H1 (cell line): Measurements from ENCODE around the gene UBE4B. TPM values are rescaled to one million over a fixed set of nuclear protein-coding genes. Genes with fewer than 3 reads are reported as not detected.

ENCODE experiments used
- CTCF ChIA-PET: fragments of 300-600 bp; sonication (Branson Sonifier 250); formaldehyde crosslinking; loops from one replicate; lab custom pipeline; 2021; ENCODE audit not compliant: partially characterized antibody; lab: Charles Lee
- POLR2A ChIA-PET: fragments of 300-600 bp; sonication (Branson Sonifier 250); formaldehyde crosslinking; loops from one replicate; lab custom pipeline; 2021; ENCODE audit warnings: inconsistent platforms; ENCODE audit not compliant: partially characterized antibody; lab: Charles Lee
- DNase-seq, 2 experiments: peaks; one replicate each; pipeline versions ENCODE4 v3.0.0 to v3.0.0-alpha.2; 2010 to 2022; ENCODE audit warnings: low spot score in 2 of 2, low read depth in 1 of 2, mixed read lengths in 1 of 2
- FAIRE-seq: peaks from 2 replicates; lab custom pipeline; 2011; peaks lifted over from hg19 to GRCh38; lab: Jason Lieb, UNC
- H2AFZ ChIP-seq: 2 replicates; pipeline ENCODE4 v1.8.1; 2012; ENCODE audit warnings: low read length, inconsistent platforms
- H2AK5ac ChIP-seq: 2 replicates; pipeline ENCODE4 v1.6.1; 2013; ENCODE audit warnings: low read depth, low read length
- H2BK120ac ChIP-seq: replicated peaks from 2 replicates; pipeline ENCODE3; 2013; ENCODE audit warnings: low read depth, low read length, inconsistent platforms
- H2BK12ac ChIP-seq: 2 replicates; pipeline ENCODE4 v1.6.1; 2013; ENCODE audit warnings: low read depth, low read length
- H2BK15ac ChIP-seq: 2 replicates; pipeline ENCODE4 v1.6.1; 2013; ENCODE audit warnings: low read length
- H2BK20ac ChIP-seq: 2 replicates; pipeline ENCODE4 v1.6.1; 2013; ENCODE audit warnings: low read length
- H2BK5ac ChIP-seq: 2 replicates; pipeline ENCODE4 v1.6.1; 2013; ENCODE audit warnings: low read depth, low read length
- H3K14ac ChIP-seq: 2 replicates; pipeline ENCODE4 v1.6.1; 2013; ENCODE audit warnings: inconsistent platforms; ENCODE audit not compliant: insufficient read length
- H3K18ac ChIP-seq: 2 replicates; pipeline ENCODE4 v1.6.1; 2013; ENCODE audit warnings: low read length; ENCODE audit errors: extremely low read depth
- H3K23ac ChIP-seq: 2 replicates; pipeline ENCODE4 v1.6.1; 2013; ENCODE audit warnings: inconsistent platforms; ENCODE audit not compliant: insufficient read length
- H3K23me2 ChIP-seq: 2 replicates; pipeline ENCODE4 v1.6.1; 2013; ENCODE audit warnings: low read depth, low read length
- H3K27ac ChIP-seq: 2 replicates; pipeline ENCODE4 v1.6.1; 2011; ENCODE audit warnings: low read depth, low read length, inconsistent platforms
- H3K27me3 ChIP-seq, 4 experiments: replicated peaks in 1 of 4; 1 replicate in 1 of 4; 2 replicates in 3 of 4; pipeline versions ENCODE4 v1.6.1 to v1.8.1; 2011 to 2013; ENCODE audit warnings: low read length in 3 of 4, mild to moderate bottlenecking in 3 of 4, inconsistent platforms in 2 of 4, mixed read lengths in 2 of 4, moderate library complexity in 1 of 4; ENCODE audit not compliant: control insufficient read depth in 3 of 4, insufficient read depth in 3 of 4; ENCODE audit errors: extremely low read depth in 1 of 4
- H3K36me3 ChIP-seq, 4 experiments: 2 replicates each; pipeline versions ENCODE4 v1.6.1 to v1.8.1; 2011 to 2013; ENCODE audit warnings: mild to moderate bottlenecking in 4 of 4, low read length in 3 of 4, moderate library complexity in 2 of 4, control low read depth in 1 of 4, inconsistent platforms in 1 of 4; ENCODE audit not compliant: insufficient read depth in 4 of 4, control insufficient read depth in 2 of 4
- H3K4ac ChIP-seq: replicated peaks from 2 replicates; pipeline ENCODE3; 2013; ENCODE audit warnings: low read length, low read depth, mixed read lengths, inconsistent platforms; ENCODE audit not compliant: insufficient read length
- H3K4me1 ChIP-seq, 4 experiments: replicated peaks in 1 of 4; 1 replicate in 1 of 4; 2 replicates in 3 of 4; pipeline versions ENCODE4 v1.6.1 to v1.8.1; 2011 to 2013; ENCODE audit warnings: low read length in 3 of 4, inconsistent platforms in 2 of 4, mixed read lengths in 1 of 4; ENCODE audit not compliant: insufficient read depth in 4 of 4, control insufficient read depth in 3 of 4
- H3K4me2 ChIP-seq, 2 experiments: 2 replicates each; pipeline versions ENCODE4 v1.6.1 to v1.8.1; 2011 to 2013; ENCODE audit warnings: low read depth in 2 of 2, low read length in 2 of 2, control low read depth in 1 of 2, inconsistent platforms in 1 of 2, mild to moderate bottlenecking in 1 of 2; ENCODE audit not compliant: insufficient read depth in 1 of 2
- H3K4me3 ChIP-seq, 4 experiments: fragments of 200-600, 300-600 bp in 1 of 4; sonication (generic), shearing (Covaris generic), sonication (Bioruptor Twin) in 1 of 4; 2 replicates each; pipeline versions ENCODE4 v1.5.1 to v1.8.1; 2011 to 2016; ENCODE audit warnings: low read length in 4 of 4, low read depth in 3 of 4, control low read depth in 2 of 4, inconsistent platforms in 2 of 4, mild to moderate bottlenecking in 2 of 4, mixed read lengths in 1 of 4, moderate library complexity in 1 of 4; ENCODE audit not compliant: insufficient read depth in 2 of 4; ENCODE audit errors: extremely low read depth in 1 of 4
- H3K56ac ChIP-seq: replicated peaks from 2 replicates; pipeline ENCODE3; 2013; ENCODE audit warnings: low read depth, mild to moderate bottlenecking, mixed read lengths, low read length, inconsistent platforms; ENCODE audit not compliant: insufficient read length
- H3K79me1 ChIP-seq: 2 replicates; pipeline ENCODE4 v1.6.1; 2013; ENCODE audit warnings: low read depth, low read length, control low read depth
- H3K79me2 ChIP-seq, 2 experiments: 2 replicates each; pipeline versions ENCODE4 v1.6.1 to v1.8.1; 2012 to 2013; ENCODE audit warnings: low read length in 2 of 2, mild to moderate bottlenecking in 2 of 2, inconsistent platforms in 1 of 2; ENCODE audit not compliant: insufficient read depth in 2 of 2, control insufficient read depth in 1 of 2
- H3K9ac ChIP-seq, 4 experiments: replicated peaks in 1 of 4; 1 replicate in 1 of 4; 2 replicates in 3 of 4; pipeline versions ENCODE4 v1.6.1 to v1.8.1; 2011 to 2013; ENCODE audit warnings: low read depth in 3 of 4, low read length in 3 of 4, control low read depth in 2 of 4, mild to moderate bottlenecking in 2 of 4, moderate library complexity in 2 of 4, inconsistent platforms in 1 of 4; ENCODE audit errors: extremely low read depth in 1 of 4
- H3K9me3 ChIP-seq, 2 experiments: 2 replicates each; pipeline versions ENCODE4 v1.6.1 to v1.8.1; 2012 to 2013; ENCODE audit warnings: mild to moderate bottlenecking in 2 of 2, moderate library complexity in 2 of 2, control low read depth in 1 of 2, inconsistent platforms in 1 of 2, low read depth in 1 of 2, low read length in 1 of 2, mixed read lengths in 1 of 2; ENCODE audit not compliant: insufficient read depth in 2 of 2
- H4K20me1 ChIP-seq, 2 experiments: replicated peaks in 1 of 2; 2 replicates each; pipeline versions ENCODE3 to v1.8.1; 2011 to 2013; ENCODE audit warnings: inconsistent platforms in 2 of 2, low read length in 2 of 2, mild to moderate bottlenecking in 1 of 2; ENCODE audit not compliant: insufficient read depth in 2 of 2, control insufficient read depth in 1 of 2
- H4K5ac ChIP-seq: 2 replicates; pipeline ENCODE4 v1.6.1; 2013; ENCODE audit warnings: low read length, low read depth, mixed read lengths, inconsistent platforms; ENCODE audit not compliant: insufficient read length
- H4K8ac ChIP-seq: 2 replicates; pipeline ENCODE4 v1.8.0; 2013; ENCODE audit warnings: mild to moderate bottlenecking, moderate library complexity, low read length, inconsistent platforms; ENCODE audit not compliant: insufficient read depth; ENCODE audit errors: extremely low read depth
- H4K91ac ChIP-seq: replicated peaks from 2 replicates; pipeline ENCODE3; 2013; ENCODE audit warnings: low read length, mixed read lengths, inconsistent platforms; ENCODE audit not compliant: insufficient read length
- GTF2F1 ChIP-seq: IDR thresholded peaks from 2 replicates; pipeline ENCODE4 v1.6.1; 2012; ENCODE audit warnings: low read depth, low read length, improper control_type of control experiment, borderline replicate concordance
- JUN ChIP-seq: IDR thresholded peaks from 2 replicates; pipeline ENCODE4 v1.6.1; 2011; ENCODE audit warnings: low read depth, mild to moderate bottlenecking, improper control_type of control experiment, low read length
- NANOG ChIP-seq: IDR thresholded peaks from 2 replicates; pipeline ENCODE4 v1.6.1; 2011; ENCODE audit warnings: low read length, low read depth, mild to moderate bottlenecking, inconsistent platforms; ENCODE audit not compliant: insufficient read depth, poor library complexity, severe bottlenecking
- POU5F1 ChIP-seq: IDR thresholded peaks from 2 replicates; pipeline ENCODE4 v1.6.1; 2011; ENCODE audit warnings: low read depth, mild to moderate bottlenecking, low read length, moderate library complexity
- RAD21 ChIP-seq, 2 experiments: IDR thresholded peaks in 1 of 2; conservative IDR thresholded peaks in 1 of 2; 2 replicates each; pipeline ENCODE4 v1.6.1; 2011; ENCODE audit warnings: low read depth in 2 of 2, low read length in 2 of 2, improper control_type of control experiment in 1 of 2, inconsistent platforms in 1 of 2, mild to moderate bottlenecking in 1 of 2, moderate library complexity in 1 of 2
- SIN3A ChIP-seq, 2 experiments: IDR thresholded peaks in 1 of 2; conservative IDR thresholded peaks in 1 of 2; 2 replicates each; pipeline ENCODE4 v1.6.1; 2011 to 2012; ENCODE audit warnings: low read length in 2 of 2, improper control_type of control experiment in 1 of 2, low read depth in 1 of 2, mild to moderate bottlenecking in 1 of 2
- WGBS, 2 experiments: shearing (Covaris generic) in 1 of 2; methylation state at CpG; one replicate each; pipeline versions ENCODE4 v1.1.6 to v1.1.7; 2013 to 2015; ENCODE audit warnings: low lambda C conversion rate in 2 of 2, mixed read lengths in 2 of 2, inconsistent platforms in 1 of 2, low coverage in 1 of 2, missing lambda C conversion rate in 1 of 2; ENCODE audit not compliant: insufficient replicate concordance in 2 of 2, insufficient coverage in 1 of 2, insufficient read length in 1 of 2; ENCODE audit errors: extremely low coverage in 1 of 2, missing lambda C conversion rate in 1 of 2; 5-methylcytosine and 5-hydroxymethylcytosine counted together
- polyA plus RNA-seq, 7 experiments: library from polyadenylated mRNA; depleted of rRNA in 3 of 7; stranded (reverse) in 5 of 7; unstranded in 2 of 7; fragments of >200 nt in 5 of 7; fragments of 200-250 nt in 2 of 7; gene quantifications; 1 replicate in 5 of 7; 2 replicates in 1 of 7; 4 replicates in 1 of 7; pipeline versions ENCODE4 v1.2.1 to v1.2.3, GENCODE V29; 2011 to 2013; ENCODE audit warnings: missing spikeins in 2 of 7, mixed read lengths in 2 of 7
- total RNA-seq: library from RNA; stranded (reverse); fragmentation: NEBNext Ultra II Directional; extraction: Animal tissue kit (Norgen Biotek cat#: 25700); gene quantifications from 2 replicates; pipeline ENCODE4 v1.2.1, GENCODE V29; 2021
- TF ChIP-seq, protein P1 (sequence below): IDR thresholded peaks from 2 replicates; pipeline ENCODE4 v1.6.1; 2012; ENCODE audit warnings: inconsistent platforms
- TF ChIP-seq, protein P2 (sequence below): IDR thresholded peaks from 2 replicates; pipeline ENCODE4 v1.6.1; 2011; ENCODE audit warnings: low read depth, mild to moderate bottlenecking, low read length; ENCODE audit not compliant: insufficient read depth

The UBE4B gene
- total and polyA plus RNA-seq, 2 of the 8 experiments (the other 6 are each of a cell fraction or from before 2014, with no cell fraction given), result 24.5 to 90.1 TPM

DNA sequence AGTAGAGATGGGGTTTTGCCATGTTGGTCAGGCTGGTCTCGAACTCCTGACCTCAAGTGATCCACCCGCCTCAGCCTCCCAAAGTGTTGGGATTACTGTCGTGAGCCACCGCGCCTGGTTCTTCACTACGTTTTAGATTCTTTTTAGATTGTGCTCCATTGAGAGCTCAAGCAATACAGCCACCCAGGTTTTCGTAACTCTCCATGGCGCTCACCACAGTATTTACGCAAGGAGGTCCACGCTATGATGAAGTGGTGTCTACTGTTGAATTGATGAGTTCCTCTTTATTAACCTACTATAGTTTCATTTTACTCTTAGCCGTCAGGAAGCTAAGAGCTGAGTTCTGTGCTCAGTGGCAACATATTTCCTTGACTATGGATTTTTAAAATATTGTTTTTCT is 175.8 kb downstream of the UBE4B start:
- FAIRE-seq, result no peak

More for the DNA sequence above, 175.8 kb downstream of the UBE4B start:
- CTCF ChIA-PET, result interaction anchor here (0.5 to 2.4 kb wide), 10 partner anchors 14 to 207 kb away, joined by 3 to 11 read pairs (median 4); no protein-coding TSS in a partner anchor
- Histone ChIP-seq H3K18ac (no peak overlapping the region), H2BK12ac (no peak overlapping the region), H4K8ac (no peak overlapping the region), H3K23ac (no peak overlapping the region), H3K4ac (no peak overlapping the region), H2AK5ac (no peak overlapping the region), H3K27ac (no peak overlapping the region), H3K79me2 (peaks cover 17 to 26% of the 10 kb centered on the region in 2 experiments), H2BK15ac (no peak overlapping the region), H3K4me2 (no peak overlapping the region), H3K79me1 (no peaks in the 10 kb centered on the region), H3K56ac (no peak overlapping the region), H2AFZ (no peak overlapping the region), H4K91ac (no peak overlapping the region), H2BK120ac (no peak overlapping the region), H3K4me1 (peaks cover 0 to 4% (median 2%) of the 10 kb centered on the region in 4 experiments; a peak in 4 of 7 replicates), H3K9ac (no peak overlapping the region), H4K5ac (no peak overlapping the region), H3K27me3 (no peaks in the 10 kb centered on the region), H3K23me2 (peaks cover 15% of the 10 kb centered on the region), H3K14ac (no peak overlapping the region), H4K20me1 (peaks cover 4 to 6% of the 10 kb centered on the region in 2 experiments), H3K4me3 (no peak overlapping the region), H3K36me3 (no peaks in the 10 kb centered on the region), H2BK20ac (no peak overlapping the region), H2BK5ac (no peak overlapping the region), H3K9me3 (no peaks in the 10 kb centered on the region)
- POLR2A ChIA-PET, result interaction anchor here (1.5 to 2.2 kb wide), 4 partner anchors 15 to 191 kb away, joined by 4 to 8 read pairs (median 6); partner anchors contain the start of gene PGD
- DNase-seq, result no peak
- WGBS, 2 experiments, result 92% methylated on average over 11 of the region's 11 CpGs; no CpG with 5 or more reads in 1 of the 2 experiments
- TF ChIP-seq POU5F1 (no peak), SIN3A (conservative IDR thresholded peaks at IDR 0.05 in 1 of 2, IDR thresholded peaks at IDR 0.05 in 1 of 2; ENCODE audit: low read depth in 1 of 2, low read length in 2 of 2) (no peak), NANOG (no peak), RAD21 (IDR thresholded peaks at IDR 0.05 in 1 of 2, conservative IDR thresholded peaks at IDR 0.05 in 1 of 2; ENCODE audit: low read depth in 2 of 2, low read length in 2 of 2) (no peak), GTF2F1 (no peak), JUN (no peak)
- TF ChIP-seq, protein P1, sequence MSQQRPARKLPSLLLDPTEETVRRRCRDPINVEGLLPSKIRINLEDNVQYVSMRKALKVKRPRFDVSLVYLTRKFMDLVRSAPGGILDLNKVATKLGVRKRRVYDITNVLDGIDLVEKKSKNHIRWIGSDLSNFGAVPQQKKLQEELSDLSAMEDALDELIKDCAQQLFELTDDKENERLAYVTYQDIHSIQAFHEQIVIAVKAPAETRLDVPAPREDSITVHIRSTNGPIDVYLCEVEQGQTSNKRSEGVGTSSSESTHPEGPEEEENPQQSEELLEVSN, result no peak
- TF ChIP-seq, protein P2, sequence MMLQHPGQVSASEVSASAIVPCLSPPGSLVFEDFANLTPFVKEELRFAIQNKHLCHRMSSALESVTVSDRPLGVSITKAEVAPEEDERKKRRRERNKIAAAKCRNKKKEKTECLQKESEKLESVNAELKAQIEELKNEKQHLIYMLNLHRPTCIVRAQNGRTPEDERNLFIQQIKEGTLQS, result no peak
- TF ChIP-seq, all 59 proteins: peak for 0
